MG63 (cell line): Measurements from ENCODE around the gene FAM163A. TPM values are rescaled to one million over a fixed set of nuclear protein-coding genes. Genes with fewer than 3 reads are reported as not detected.
"Not testable (repeated sequence)": the region's sequence is repeated elsewhere in the genome, so short reads cannot be mapped to it uniquely, and the experiment has no call there.

Experiments
- DNase-seq: peaks from one replicate; pipeline ENCODE4 v3.0.0-alpha.2; 2020
- H3K27me3 ChIP-seq: fragments of 250-450 bp; sonication (Bioruptor Pico); 2 replicates; pipeline ENCODE4 v1.5.1; 2020; ENCODE audit warnings: mild to moderate bottlenecking, moderate library complexity
- H3K36me3 ChIP-seq: fragments of 250-450 bp; sonication (Bioruptor Pico); 2 replicates; pipeline ENCODE4 v1.5.1; 2020; ENCODE audit warnings: mild to moderate bottlenecking, moderate library complexity
- H3K4me3 ChIP-seq: fragments of 250-450 bp; sonication (Bioruptor Pico); 2 replicates; pipeline ENCODE4 v1.5.1; 2020; ENCODE audit warnings: mild to moderate bottlenecking, moderate library complexity
- H3K9me3 ChIP-seq: fragments of 250-450 bp; sonication (Bioruptor Pico); 2 replicates; pipeline ENCODE4 v1.5.1; 2020; ENCODE audit warnings: mild to moderate bottlenecking, moderate library complexity
- total RNA-seq: library from RNA; depleted of rRNA; stranded (reverse); fragments of >200 nt; shearing (Covaris generic); gene quantifications from 2 replicates; pipeline ENCODE4 v1.2.3, GENCODE V29; 2014; ENCODE audit warnings: low replicate concordance

The FAM163A gene
- total RNA-seq, 1 experiment from 2014 or later: not detected

- no peak for DNase-seq
- H3K27me3 ChIP-seq: no peaks in the 10 kb centered on the region
- H3K9me3 ChIP-seq: no peaks in the 10 kb centered on the region
- H3K36me3 ChIP-seq: no peaks in the 10 kb centered on the region
- no peak overlapping the region for H3K4me3 ChIP-seq
Measured at GRCh38 chr1:179803918-179804317, 60.8 kb downstream of the FAM163A start.

DNA sequence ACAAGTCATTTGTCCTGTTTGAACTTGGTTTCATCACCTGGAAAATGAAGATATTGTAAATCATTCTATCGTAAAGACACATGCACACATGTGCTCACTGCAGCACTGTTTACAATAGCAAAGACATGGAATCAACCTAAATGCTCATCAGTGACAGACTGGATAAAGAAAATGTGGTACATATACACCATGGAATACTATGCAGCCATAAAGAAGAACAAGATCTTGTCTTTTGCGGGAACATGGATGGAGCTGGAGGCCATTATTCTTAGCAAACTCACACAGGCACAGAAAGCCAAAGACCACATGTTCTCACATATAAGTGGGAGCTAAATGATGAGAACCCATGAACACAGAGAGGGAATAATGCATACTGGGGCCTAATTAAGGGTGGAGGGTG lies 61.3 kb downstream of the FAM163A start:
- H3K36me3 ChIP-seq, H3K9me3 ChIP-seq, H3K27me3 ChIP-seq, DNase-seq, H3K4me3 ChIP-seq: not testable (repeated sequence)

GRCh38 chr1:179805291-179806195 lies 62.5 kb downstream of the FAM163A start:
- Histone ChIP-seq H3K4me3 (no peak overlapping the region), H3K27me3 (peaks cover 3% of the 10 kb centered on the region; the same call in 1 of the 2 replicates), H3K36me3 (no peaks in the 10 kb centered on the region), H3K9me3 (no peaks in the 10 kb centered on the region)
- DNase-seq: no peak

DNA sequence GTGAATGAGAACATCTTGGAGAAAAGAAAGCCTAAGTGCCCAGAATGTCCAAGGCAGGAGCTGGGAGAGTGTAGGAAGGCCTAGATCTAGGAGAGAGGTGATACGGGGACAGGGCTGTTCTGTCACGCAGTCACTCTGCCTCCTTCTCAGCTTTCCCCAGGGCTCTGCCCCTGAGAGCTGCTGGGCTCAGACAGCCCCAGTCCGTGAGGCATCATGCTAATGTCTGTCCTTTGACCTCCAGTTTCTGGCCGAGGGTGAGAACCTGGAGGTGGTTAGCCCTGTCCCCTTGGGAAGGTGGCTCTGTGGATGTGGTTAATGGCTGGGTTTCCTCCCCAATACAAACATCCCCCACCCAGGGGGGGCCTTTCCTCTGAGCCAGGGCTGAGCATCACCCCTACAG lies 63.2 kb downstream of the FAM163A start:
- Histone ChIP-seq H3K9me3 (no peaks in the 10 kb centered on the region), H3K36me3 (no peaks in the 10 kb centered on the region), H3K4me3 (no peak overlapping the region), H3K27me3 (peaks cover 9% of the 10 kb centered on the region)
- no peak for DNase-seq

DNA sequence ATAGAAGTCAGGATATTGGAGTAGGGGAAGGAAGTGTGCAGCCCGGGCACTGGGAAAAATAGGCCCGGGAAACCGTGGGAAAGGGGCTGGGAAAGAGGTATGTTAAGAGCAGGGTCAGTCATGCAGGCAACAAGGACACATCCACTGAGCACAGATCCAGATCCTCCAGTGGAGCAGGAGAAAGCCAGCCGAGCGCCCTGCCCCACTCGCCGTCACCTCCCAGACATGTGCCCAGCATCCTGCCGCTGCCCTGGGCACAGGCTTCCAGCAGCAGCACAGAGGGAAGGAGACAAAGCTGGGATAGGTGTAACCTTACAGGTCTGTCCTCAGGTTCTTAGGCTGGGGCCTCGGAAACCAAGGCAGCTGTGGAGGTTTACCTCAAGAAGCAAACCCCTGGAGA lies 64.2 kb downstream of the FAM163A start:
- Histone ChIP-seq H3K9me3 (no peaks in the 10 kb centered on the region), H3K4me3 (no peak overlapping the region), H3K27me3 (peaks cover 17% of the 10 kb centered on the region), H3K36me3 (no peaks in the 10 kb centered on the region)
- DNase-seq: no peak

GRCh38 chr1:179807691-179808485 lies 64.8 kb downstream of the FAM163A start:
- Histone ChIP-seq H3K36me3 (no peaks in the 10 kb centered on the region), H3K4me3 (no peak overlapping the region), H3K9me3 (no peaks in the 10 kb centered on the region), H3K27me3 (peaks cover 19% of the 10 kb centered on the region)
- DNase-seq: no peak

- H3K27me3 ChIP-seq: peaks cover 19% of the 10 kb centered on the region
- no peaks in the 10 kb centered on the region for H3K9me3 ChIP-seq
- no peak overlapping the region for H3K4me3 ChIP-seq
- DNase-seq: no peak
- no peaks in the 10 kb centered on the region for H3K36me3 ChIP-seq
Measured at GRCh38 chr1:179808503-179808902, 65.4 kb downstream of the FAM163A start.

- Histone ChIP-seq H3K36me3 (no peaks in the 10 kb centered on the region), H3K27me3 (peaks cover 23% of the 10 kb centered on the region), H3K4me3 (no peak overlapping the region), H3K9me3 (no peaks in the 10 kb centered on the region)
- peak; percentile 52 for DNase-seq
Measured at GRCh38 chr1:179809506-179810366, 66.6 kb downstream of the FAM163A start.

DNA sequence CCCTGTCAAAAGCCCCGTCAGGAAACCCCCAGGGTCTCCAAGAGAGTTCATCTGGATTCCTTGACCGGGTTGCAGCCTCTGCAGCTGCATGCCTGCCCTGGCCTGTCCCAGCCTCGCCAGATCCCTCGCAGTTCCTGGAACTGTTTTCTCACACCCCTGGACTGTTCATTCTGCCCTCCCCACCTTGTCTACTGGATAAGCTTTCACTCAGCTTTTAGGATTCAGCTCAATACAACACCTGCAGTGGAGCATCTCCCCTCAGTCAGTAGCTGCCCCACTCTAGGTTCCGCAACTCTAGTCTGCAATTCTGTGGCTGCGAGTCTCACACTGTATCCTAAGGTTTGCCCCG lies 67.2 kb downstream of the FAM163A start:
- no peak for DNase-seq

GRCh38 chr1:179812501-179813292 lies 69.6 kb downstream of the FAM163A start:
- H3K36me3 ChIP-seq: no peaks in the 10 kb centered on the region
- H3K9me3 ChIP-seq: no peaks in the 10 kb centered on the region
- peaks cover 23% of the 10 kb centered on the region for H3K27me3 ChIP-seq
- H3K4me3 ChIP-seq: no peak overlapping the region
- no peak for DNase-seq

More for the DNA sequence above, 67.2 kb downstream of the FAM163A start:
- Histone ChIP-seq H3K4me3 (no peak overlapping the region), H3K27me3 (peaks cover 23% of the 10 kb centered on the region), H3K36me3 (no peaks in the 10 kb centered on the region), H3K9me3 (no peaks in the 10 kb centered on the region)

DNA sequence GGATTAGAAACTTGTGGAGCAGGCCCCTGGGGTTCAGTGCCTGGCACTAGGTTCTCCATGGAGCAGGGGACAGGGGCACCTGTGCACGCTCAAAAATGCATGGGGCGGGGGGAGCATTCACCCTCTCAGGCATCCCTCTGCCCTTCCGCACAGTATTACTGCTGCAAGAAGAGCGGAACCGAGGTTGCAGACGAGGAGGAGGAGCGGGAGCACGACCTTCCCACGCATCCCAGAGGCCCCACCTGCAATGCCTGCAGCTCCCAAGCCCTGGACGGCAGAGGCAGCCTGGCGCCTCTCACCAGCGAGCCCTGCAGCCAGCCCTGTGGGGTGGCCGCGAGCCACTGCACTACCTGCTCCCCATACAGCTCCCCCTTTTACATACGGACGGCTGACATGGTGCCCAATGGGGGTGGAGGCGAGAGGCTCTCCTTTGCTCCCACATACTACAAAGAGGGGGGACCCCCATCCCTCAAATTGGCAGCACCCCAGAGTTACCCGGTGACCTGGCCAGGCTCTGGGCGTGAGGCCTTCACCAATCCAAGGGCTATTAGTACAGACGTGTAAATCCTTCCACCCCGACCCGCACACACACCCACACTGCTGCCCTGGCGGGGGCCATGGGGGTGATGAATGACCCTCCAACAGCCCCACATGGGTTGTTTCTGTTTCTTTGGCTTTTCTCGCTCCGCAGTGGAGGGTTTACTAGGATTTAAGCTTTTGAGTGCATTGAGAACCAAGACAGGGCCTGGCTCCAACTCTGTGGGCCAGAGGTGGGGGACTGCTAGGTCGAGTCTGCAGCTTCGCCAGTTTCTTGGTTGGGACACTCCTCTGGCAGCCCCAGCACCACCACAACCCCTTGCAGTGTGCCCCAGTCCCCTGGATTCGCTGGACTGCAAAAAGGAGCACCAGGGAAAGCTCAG lies 70.8 kb downstream of the FAM163A start:
- DNase-seq: no peak
- Histone ChIP-seq H3K27me3 (peaks cover 23% of the 10 kb centered on the region), H3K9me3 (no peaks in the 10 kb centered on the region), H3K4me3 (no peak overlapping the region), H3K36me3 (no peaks in the 10 kb centered on the region)

- Histone ChIP-seq H3K36me3 (no peaks in the 10 kb centered on the region), H3K4me3 (peak overlapping the region; percentile 12), H3K27me3 (peaks cover 23% of the 10 kb centered on the region), H3K9me3 (no peaks in the 10 kb centered on the region)
- DNase-seq: no peak
Measured at GRCh38 chr1:179814546-179814838, 71.4 kb downstream of the FAM163A start.

- Histone ChIP-seq H3K36me3 (no peaks in the 10 kb centered on the region), H3K9me3 (no peaks in the 10 kb centered on the region), H3K27me3 (peaks cover 19% of the 10 kb centered on the region), H3K4me3 (no peak overlapping the region)
- DNase-seq: no peak
Measured at GRCh38 chr1:179815641-179816040, 72.5 kb downstream of the FAM163A start.

DNA sequence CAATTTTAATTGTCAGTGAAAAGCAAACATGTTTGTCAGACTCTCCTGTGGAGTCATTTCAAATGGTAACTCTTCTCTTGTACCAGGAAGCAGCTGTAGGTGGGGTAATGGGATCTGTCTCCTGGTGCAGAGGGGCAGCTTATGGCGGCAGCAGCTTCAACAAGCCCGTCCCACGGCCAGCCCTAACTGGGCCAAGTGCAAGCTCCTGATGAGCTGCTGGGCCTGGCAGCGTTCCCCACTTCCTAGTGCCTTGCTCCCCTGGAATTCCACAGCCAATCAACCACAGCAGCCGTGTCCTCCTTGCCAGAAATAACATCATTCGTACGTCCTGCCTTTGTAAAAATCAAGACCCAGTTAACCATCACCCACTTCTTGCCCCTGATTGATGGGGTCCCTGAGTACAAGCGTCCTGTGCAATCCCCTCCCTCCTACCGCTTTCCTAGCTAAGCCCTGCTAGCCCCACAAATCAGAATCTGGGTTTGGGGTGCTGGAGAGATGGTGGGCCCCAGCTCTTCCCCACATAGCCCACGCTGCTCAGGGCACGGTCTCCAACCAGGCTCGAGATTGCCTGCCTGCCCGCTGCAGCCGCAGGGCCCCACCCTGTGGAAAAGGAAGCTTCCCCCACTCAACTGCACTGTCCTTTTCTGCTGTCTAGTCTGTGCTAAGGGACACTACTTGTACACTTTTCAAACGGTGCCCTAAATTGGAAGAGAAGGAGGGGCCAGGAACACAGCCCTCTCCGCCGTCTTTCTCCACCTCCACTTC lies 73.3 kb downstream of the FAM163A start:
- DNase-seq: no peak
- Histone ChIP-seq H3K4me3 (no peak overlapping the region), H3K36me3 (no peaks in the 10 kb centered on the region), H3K9me3 (no peaks in the 10 kb centered on the region), H3K27me3 (peaks cover 13% of the 10 kb centered on the region)

DNA sequence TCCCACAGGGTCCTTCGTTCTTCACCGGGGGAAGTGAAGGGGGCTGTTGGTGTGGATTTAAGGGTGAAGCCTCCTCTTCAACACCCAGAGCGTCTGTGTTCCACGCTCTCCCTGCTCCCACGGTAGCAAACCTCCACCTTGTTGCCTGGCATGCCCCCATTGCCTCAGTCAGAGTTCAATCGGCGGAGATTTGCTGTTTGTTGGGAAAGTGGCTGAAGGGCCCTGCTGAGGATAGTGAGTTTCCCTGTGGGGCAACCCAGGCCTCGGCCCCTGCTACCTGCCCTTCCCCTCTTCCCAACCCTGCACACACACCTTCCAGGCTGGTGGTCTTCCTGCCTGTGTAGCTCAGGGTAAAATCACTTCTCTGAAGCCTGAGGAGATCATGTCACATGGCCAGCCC lies 74.0 kb downstream of the FAM163A start:
- no peaks in the 10 kb centered on the region for H3K36me3 ChIP-seq
- H3K9me3 ChIP-seq: no peaks in the 10 kb centered on the region

More for the DNA sequence above, 74.0 kb downstream of the FAM163A start:
- Histone ChIP-seq H3K27me3 (peaks cover 8% of the 10 kb centered on the region), H3K4me3 (no peak overlapping the region)
- no peak for DNase-seq
